ENCODE results near the gene SLK.

Gene SLK

DNA sequence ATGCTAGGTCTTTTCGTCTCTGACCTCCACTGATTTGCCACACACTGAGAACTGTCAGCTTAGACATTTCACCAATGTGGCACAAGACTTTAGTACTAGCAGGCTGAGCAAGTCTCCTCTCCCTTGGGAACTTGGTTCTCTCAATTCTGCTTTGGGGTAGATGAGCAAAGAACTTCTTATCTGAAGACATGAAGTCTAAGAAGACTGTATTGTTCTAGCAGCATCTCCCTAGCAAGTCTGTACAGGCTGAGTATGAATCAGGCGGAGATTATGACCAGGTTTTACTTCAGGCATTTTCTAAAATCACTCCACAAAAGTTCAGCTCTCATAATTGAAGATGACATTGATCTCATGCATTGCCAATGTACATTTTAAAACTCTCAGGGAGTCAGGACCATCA is 25.1 kb upstream of the SLK start:
- no peak for DNase-seq (ENCODE audit: low read depth in 2 of 2)

GRCh38 chr10:103942866-103943265 is 24.1 kb upstream of the SLK start:
- no peak for DNase-seq (ENCODE audit: low read depth in 2 of 2)

DNA sequence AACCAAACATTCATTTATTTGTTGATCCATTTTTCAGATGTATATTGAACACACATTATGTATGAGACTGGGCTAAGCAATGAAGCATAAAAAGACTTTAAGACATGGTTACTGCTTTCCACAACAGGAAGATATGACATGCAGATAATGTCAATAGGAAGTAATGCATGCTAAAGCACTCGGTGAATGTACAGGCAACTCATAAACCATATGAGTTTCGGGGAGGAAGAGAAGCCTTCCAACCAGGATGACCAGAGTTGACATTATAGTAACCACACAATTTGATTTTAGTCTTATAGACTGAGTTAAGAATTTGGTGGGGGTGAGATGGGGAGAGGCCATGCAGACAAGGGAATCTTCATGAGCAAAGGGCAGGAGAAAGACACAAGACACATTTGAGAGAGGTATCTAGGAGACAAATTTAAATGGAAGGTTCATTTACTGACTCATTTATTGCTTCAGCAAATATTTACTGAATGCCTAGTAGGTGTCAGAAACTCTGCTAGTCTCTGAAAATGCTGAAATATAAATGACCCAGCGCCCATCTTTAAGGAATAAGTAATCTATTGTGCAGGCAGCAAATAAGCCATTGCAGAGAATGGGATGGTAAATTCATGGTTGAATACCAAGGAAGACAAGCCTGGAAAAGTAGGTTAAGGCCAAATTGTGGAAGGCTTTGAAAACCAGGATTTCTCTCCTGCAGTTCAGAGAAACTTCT is 19.0 kb upstream of the SLK start:
- no peak for DNase-seq (ENCODE audit: low read depth in 2 of 2)

DNA sequence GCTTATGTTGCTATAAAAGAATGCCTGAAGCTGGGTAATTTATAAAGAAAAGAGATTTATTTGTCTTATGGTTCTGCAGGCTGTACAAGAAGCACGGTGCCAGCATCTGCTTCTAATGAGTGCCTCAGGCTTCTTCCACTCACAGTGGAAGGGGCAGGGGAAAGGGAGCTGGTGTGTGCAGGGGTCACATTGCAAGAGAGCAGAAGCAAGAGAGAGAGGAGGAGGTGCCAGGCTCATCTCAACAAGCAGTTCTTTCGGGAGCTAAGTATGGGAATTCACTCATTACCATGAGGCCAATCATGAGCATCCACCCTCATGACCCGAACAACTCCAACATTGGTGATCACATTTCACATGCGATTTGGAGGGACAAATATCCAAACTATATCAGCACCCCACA is 17.2 kb upstream of the SLK start:
- DNase-seq (ENCODE audit: low read depth in 2 of 2): no peak

DNA sequence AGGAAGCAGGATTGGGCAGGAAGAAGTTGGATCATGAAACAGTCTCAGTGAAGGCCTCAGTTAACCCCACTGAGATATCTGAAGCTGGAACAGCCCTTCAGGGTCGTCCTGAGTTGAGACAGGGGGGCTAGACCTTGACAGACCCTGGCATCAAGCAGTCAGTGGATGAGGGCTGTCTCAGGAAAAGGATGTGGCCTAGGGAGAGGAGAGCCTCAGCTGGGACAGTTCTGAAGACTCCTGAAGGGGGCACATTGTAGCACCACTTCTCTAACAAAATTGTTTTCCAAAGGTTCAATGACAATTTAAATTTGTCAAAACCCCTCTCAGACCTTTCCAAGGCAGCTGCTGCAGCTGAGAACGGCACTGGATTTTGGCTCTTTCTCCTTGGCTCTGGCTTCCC is 15.8 kb upstream of the SLK start:
- DNase-seq (ENCODE audit: low read depth in 2 of 2): no peak

GRCh38 chr10:103951942-103952341 is 15.0 kb upstream of the SLK start:
- DNase-seq (ENCODE audit: low read depth in 2 of 2): no peak

- no peak for DNase-seq (ENCODE audit: low read depth in 2 of 2)
These were observed 12.4 kb upstream of the SLK start for GRCh38 chr10:103954543-103954942.

DNA sequence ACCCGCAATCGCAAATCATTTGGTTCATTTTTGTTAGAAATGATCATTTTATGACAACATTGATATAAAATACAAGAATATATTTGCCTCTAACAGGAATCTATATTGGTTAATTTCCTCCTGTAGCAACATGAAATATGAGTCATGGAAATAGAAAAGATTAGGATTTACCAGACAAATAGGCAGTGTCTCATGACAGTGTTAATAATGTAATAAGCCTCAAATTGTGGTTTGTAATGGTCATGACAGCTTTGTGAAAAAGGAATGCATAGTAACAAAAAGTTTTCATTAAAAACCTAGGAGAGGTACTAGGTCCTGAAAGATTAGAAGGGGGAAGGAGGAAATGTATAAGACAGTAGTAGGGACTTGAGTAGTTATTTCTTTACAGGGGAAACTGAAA is 7.9 kb upstream of the SLK start:
- DNase-seq (ENCODE audit: low read depth in 2 of 2): no peak

- no peak for DNase-seq (ENCODE audit: low read depth in 2 of 2)
These were observed 6.8 kb upstream of the SLK start for GRCh38 chr10:103960103-103960502.

GRCh38 chr10:103967448-103968071 is 620 bp downstream of the SLK start:
- no peak for DNase-seq (ENCODE audit: low read depth in 2 of 2)

DNA sequence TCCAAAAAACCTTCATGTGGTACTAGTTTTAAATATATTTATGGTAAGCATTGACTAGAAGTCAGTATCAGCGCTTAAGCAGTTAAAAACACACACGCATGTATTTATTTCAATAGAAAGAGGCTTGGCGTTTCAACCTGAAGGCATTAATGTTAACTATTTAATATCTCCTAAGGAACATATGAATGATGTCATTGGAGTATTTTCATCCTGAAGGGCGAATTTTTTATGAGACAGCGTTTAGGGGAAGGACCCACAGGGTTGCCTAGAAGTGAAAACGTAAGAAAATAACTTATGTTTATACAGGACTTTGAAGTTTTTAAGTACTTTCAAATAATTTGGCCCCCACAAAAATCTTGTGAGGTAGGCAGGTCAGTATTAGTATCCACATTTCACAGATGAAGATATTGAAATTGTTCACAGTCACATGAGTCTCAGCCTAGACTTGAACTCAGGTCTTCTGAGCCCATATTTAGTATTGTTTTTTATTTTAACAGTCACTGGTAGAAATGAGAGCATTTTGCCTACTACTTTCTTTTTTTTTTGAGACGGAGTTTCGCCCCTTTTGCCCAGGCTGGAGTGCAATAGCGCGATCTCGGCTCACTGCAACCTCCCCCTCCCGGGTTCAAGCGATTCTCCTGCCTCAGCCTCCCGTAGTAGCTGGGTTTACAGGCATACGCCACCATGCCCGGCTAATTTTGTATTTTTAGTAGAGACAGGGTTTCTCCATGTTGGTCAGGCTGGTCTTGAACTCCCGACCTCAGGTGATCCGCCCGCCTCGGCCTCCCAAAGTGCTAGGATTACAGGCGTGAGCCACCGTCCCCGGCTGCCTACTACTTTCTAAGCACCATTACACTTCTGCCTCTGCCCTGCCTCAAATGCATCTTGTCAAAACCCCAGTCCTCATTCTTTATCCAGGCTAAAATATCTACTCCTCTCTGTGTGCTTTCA is 1.8 kb downstream of the SLK start:
- DNase-seq (ENCODE audit: low read depth in 2 of 2): no peak

DNA sequence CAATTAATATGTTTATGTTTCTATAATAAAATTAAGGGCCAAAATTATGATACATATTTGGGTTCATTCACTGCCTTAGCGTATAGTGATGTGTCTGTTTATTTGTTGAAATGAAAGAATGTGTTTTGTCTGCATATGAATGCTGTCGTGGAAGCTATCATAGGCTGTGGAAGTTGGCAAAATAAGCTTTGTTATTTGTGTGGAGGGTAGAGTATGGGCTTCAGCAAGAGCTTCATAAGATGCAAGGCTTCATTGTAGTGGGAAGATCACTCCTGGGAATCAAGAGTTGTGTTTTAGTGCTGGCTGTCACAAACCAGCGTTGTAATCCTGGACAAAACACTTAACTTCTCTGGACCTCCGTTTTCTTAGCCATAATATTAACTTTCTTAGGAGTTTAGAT is 2.5 kb downstream of the SLK start:
- DNase-seq (ENCODE audit: low read depth in 2 of 2): no peak

DNA sequence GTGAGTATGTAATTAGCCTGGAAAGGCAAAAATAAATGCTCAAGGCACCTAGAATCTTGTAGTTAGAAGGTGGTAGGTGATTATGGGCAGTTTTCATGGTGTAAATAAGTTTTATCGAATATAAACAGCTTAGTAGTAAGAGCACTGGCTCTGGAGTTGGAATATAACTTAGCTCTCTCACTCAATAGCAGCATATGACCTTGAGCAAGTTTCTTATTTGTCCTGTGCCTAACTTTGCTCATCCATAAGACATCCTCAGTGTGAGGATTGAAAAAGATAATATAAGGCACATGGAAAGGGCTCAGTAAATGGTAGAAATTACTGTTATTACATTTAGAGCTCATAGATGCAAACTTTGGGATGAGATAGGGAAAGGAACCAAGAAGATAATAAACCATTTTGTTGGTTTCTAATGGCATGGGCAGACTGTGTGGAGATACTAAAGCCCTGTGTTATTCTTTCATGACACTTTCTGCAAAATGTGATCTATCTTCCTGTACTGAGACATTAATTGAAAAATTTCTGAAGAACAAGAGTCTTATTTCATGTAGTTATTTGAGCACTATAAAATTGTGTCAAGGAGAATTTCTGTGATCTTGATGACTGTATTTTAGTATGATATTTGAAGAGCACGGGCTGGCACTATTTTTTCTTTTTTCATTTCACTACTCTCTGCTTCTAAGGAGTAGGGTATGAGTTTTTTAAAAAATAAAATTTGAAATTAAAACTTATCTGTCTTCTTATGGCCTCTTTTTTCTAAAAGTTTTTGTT is 3.1 kb downstream of the SLK start:
- DNase-seq (ENCODE audit: low read depth in 2 of 2): no peak

- DNase-seq (ENCODE audit: low read depth in 2 of 2): no peak
These were observed 8.2 kb downstream of the SLK start for GRCh38 chr10:103975169-103975568.

- DNase-seq (ENCODE audit: low read depth in 2 of 2): no peak
These were observed 10.3 kb downstream of the SLK start for GRCh38 chr10:103977204-103977603.

GRCh38 chr10:103979530-103979929 is 12.6 kb downstream of the SLK start:
- DNase-seq (ENCODE audit: low read depth in 2 of 2): no peak

- no peak for DNase-seq (ENCODE audit: low read depth in 2 of 2)
These were observed 13.5 kb downstream of the SLK start for GRCh38 chr10:103980288-103980906.

- no peak for DNase-seq (ENCODE audit: low read depth in 2 of 2)
These were observed 15.7 kb downstream of the SLK start for GRCh38 chr10:103982639-103983038.

GRCh38 chr10:103983367-103983911 is 16.5 kb downstream of the SLK start:
- DNase-seq (ENCODE audit: low read depth in 2 of 2): no peak

GRCh38 chr10:103985726-103986125 is 18.8 kb downstream of the SLK start:
- DNase-seq (ENCODE audit: low read depth in 2 of 2): no peak

DNA sequence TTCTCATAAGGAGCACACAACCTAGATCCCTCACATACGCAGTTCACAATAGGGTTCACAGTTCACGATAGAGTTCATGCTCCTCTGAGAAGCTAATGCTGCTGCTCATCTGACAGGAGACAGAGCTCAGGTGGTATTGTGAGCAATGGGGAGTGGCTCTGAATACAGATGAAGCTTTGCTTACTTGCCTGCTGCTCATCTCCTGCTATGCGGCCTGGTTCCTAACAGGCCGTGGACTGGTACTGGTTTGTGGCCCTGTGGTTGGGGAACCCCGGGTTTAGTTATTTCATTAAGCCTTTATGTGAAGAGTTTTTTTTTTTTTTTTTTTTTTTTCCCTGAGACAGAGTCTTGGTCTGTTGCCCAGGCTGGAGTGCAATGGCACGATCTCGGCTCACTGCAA is 19.4 kb downstream of the SLK start:
- DNase-seq (ENCODE audit: low read depth in 2 of 2): no peak
